HG03571 (cell line): ENCODE measurements around the gene CCDC6.

Experiments used
- ATAC-seq: cut with Tn5 transposase; IDR thresholded peaks from one replicate; pipeline ENCODE4 v1.9.1; 2021; ENCODE audit not compliant: unreplicated experiment

CCDC6 gene

DNA sequence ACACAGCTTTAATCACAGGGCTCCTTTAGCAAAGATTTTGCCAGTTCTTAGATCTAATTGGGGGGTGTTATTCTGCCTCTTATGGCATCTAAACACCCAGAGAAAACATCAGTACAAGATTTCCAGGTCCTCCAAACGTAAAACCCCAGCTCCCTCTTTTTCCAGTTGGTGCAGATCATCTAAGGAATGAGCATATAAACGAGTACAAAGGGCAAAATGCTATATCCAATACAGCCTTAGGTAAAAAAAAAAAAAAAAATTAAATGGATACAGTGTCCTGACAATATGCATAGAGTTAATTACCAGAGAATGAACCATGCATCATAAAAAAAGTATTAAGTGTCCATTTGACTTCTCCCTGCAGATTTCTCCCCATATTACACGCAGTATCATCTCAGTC, 50.3 kb downstream of the CCDC6 start:
- no peak for ATAC-seq

DNA sequence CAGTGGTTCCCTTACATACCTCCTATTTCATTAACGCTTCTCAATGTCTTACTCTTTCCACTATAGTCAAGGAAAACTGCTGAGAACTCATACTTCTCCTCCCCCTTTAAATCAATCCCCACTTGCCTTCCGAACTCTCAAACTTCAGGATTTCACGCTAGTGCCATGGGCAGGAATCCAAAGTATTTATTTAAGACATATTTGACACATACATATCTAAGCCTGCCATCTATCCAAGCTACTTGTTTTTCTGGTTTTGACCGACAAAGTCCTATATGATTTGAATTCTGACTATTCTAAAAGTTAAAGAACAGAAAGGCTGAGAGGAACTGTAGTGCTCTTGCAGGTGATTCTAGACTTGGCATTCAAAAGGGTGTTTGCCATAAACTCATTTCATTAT, 51.8 kb downstream of the CCDC6 start:
- no peak for ATAC-seq

DNA sequence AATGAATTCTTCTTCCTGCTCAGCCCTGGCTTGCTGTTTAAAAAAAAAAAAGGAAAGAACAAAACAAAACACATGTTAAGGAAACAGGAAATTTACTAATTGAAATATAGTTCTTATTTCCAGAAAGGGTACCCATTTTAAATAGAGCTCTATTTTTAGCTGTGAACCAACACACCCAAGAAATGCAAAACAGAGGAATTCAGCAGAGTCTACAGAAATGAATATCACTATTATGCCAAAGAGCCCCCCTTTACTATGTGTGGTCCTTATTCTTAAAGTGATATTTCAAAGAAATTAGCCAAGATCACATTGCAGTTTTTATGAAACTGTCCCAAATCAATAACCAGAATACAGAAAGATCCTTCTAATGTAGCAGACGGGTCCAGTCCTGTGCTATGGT, 53.7 kb downstream of the CCDC6 start:
- ATAC-seq = no peak

DNA sequence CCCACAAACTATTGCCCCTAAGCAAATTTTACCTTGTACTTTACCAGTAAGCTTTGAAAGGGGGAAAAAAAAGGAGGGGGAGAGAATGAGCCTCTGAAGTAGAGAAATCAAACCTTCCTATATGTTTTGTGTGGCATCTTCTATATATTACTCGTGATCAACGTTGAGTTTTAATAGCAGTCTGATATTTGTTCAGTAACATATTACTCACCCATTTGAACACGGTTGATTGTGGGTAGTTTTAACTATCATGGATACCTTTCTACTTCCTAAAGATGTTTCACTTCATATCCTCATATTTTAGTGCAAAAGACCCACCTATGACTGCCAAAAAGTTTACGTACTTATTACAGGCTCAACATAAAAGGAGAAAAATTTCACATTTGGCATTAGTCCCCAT, 54.5 kb downstream of the CCDC6 start:
- ATAC-seq = no peak

DNA sequence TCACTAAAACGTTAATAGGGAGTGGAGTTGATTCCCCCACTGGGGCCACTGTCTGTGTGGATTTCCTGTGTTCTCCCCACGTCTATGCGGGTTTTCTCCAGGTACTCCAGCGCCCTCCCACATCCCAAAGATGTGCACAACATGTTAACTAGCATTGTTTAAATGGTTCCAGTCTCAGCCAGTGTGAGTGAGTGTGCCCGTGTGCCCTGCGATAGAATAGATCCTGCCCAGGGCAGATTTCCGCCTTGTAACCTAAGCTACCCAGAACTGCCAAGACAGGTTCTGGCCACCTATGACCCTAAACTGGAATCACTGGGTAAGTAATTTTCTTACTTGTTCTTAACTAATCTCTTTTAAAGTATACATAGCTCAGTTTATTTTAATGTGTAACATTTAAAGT, 58.5 kb downstream of the CCDC6 start:
- no peak for ATAC-seq

DNA sequence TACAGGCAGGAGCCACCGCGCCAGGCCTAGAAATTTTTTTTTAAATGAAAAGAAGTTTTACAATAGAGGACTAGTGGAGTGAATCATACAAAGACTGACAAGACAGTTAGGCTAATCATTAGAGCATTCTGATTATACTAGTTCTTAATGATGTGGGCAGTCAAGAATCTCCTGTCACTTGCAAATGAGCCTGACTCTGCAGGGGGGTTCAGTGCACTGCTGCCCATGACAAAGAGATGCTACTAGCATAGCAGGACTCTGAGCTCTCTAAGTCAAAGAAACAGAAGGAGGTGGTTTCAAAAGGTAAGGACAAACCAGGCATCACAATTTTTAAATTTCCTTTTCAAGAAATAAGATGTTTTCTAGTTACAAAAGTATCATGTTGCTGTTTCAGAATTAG, 59.0 kb downstream of the CCDC6 start:
- ATAC-seq = no peak

DNA sequence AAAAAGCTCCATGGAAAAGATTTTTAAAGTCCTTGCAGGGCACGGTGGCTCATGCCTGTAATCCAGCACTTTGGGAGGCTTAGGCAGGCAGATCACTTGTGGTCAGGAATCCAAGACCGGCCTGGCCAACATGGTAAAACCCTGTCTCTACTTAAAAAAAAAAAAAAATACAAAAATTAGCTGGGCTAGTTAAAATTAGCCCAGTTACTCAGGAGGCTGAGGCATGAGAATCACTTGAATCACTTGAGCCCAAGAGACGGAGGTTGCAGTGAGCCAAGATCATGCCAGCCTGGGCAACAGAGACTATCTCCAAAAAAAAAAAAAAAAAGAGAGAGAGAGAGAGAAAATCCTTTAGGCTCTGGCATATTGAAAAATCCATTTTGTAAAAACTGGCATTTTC, 61.9 kb downstream of the CCDC6 start:
- ATAC-seq = no peak

DNA sequence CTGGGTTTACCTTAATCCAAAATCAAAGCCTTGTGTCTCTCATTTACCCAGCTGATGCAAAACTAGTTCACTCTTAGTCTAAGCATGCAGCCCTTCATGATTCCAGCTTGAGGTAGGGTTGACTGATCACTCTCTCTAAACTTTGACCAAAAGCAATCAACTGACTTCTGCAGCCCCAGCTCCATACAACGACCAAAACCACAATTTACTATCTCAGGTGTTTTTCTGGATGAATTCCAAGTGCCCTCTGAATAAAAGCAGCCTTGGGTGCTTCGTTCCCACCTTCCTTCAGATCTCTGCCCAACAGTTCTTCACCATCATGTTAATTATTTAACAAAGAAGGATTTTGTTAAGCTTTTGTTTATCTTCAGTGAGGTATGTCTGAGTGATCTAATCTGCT, 62.6 kb downstream of the CCDC6 start:
- no peak for ATAC-seq

DNA sequence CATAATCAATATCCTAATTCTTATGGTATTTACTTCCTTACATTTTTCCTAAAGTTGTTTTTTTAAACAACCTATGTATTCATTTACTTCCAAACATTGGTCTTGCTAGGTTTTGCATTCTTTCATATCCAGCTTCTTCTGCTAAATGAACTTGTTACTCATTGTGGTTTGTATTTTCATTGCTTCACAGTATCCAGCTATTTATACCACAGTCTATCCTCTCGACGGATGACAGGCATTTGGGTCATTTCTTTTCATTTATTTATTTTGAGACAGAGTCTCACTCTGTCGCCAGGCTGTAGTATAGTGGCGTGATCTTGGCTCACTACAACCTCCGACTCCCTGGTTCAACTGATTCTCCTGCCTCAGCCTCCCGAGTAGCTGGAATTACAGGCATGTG, 66.8 kb downstream of the CCDC6 start:
- no peak for ATAC-seq

DNA sequence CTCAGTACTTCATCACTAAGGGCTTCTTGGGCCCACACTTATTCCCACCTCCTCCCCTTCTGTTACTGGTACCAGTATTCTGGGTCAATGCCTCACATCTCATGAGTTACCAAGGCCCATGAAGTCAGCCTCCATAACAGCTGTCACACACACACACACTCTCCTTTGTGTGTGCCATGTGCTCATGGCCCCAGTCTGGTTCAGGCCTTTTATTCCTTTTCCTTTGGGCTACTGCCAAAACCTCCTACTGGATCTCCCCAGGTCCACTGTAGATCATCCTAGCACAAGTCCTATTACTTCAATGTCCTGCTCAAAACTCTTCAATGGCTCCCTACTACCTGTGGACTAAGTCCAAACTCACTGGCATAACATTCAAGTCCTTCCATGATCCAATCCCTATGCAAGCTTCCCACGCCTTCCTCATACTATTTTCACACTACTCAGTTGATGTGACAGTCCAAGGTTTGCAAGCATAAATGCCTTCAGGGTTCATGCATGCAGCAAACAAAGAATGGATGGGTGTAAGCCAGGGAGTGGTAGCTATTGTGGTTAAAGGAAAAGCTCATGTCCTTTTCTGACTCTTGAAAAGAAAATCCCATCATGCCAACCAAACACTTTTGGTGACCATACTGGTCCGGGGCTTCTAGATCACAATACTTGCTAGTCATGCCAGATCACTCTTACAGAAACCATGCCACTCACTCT, 68.1 kb downstream of the CCDC6 start:
- ATAC-seq = no peak

DNA sequence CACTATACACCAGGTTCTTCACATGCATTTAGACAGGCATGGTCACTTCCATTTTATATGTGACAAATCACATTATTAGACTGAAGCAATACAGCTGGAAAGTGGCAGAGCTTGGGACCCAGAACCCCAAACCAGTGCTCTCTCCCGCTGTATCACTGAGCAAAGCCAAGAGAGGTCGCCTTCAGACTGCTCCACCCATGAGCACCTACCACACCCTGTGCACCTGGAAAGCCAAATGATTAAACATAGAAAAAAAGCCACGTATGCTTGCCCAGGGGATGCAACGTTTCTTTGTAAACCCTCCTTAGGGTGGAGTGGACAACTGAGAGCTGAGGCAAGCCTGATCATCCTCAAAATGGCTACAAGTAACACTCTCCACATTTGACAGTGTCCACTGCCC, 72.5 kb downstream of the CCDC6 start:
- no peak for ATAC-seq

DNA sequence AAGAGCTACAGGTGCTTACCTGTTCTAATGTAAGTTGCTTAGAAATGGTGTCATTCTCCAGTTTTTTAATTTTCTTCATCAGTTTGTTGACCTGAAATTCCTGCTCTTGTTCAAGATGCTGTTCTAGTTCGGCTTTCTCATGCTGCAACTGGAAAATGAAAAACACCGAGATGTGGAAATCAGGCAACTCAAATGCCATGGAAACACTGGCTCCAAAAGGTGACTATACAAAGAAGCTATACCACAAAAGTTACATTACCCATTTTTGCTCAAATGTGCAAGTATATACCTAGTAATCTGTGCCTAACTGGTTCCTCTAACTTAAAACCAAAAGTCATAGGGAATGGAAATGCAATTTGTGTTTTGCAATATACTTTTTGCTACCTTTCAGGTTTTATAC, 73.8 kb downstream of the CCDC6 start:
- ATAC-seq = no peak

DNA sequence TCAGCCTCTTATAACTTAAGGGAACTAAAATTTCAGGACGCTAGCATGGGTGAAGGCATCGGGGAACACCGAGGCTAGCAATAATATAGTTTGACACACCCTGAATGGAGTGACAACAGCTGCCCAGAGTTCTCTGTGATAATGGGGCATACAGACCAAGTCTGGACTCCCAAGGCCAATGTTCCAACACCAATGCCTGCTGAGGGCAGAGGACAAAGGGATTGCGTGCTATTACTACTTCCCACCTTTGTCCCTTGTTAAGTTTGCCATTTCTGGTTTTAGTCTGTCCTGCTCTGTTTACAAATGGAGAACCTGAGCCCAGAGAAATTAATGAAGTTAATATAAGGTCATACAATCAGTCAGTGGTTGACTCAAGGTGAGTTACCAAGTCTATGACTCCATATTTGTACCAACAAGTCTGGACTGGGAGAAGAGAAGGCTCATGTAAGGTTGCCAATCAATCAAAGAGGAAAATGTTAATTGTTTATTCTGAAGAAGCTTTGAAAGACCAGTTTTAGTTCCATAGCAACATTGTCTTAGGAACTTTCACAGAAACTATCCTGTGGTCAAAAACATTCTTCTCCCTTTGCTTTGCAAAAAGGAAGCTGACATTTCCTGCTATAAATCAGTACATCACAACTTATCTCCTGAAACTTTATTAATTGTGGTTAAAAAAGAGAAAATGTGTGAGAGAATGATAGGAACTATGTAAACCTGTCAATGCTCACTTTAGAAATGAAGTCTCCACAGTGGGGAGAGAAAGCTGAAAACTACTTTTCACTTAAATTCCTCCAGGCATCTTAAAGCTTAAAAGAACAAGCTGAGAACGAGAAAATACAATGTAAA, 74.5 kb downstream of the CCDC6 start:
- no peak for ATAC-seq

DNA sequence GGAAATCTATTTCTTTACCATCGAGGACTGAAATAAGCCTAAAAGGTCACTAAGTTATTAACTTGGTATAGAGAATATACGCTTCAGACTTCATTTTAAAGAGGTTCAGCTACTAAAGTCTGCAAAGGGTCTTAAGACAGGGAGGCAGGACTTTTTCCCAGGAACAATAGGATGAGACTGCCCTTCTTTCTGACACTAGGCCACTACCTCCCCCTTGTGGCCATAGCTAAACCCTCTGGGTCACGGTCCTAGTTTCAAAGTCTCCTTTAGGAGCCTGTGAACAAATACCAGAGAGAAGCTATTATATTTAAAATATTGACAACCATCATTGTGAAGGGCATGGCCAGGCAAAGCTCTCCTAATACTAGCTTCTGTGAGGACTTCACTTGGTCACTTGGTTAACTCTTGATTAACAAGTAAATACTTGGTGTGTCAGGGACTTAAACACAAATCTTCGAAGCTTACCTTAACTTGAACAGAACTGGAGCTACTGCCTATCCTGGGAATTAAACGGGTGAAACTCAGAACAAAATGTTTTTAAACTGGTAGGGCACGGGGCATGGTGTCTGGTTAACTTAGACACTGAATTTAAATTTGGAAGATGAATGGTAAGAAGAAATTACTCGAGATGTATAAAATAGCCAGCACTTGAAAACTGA, 75.6 kb downstream of the CCDC6 start:
- no peak for ATAC-seq

DNA sequence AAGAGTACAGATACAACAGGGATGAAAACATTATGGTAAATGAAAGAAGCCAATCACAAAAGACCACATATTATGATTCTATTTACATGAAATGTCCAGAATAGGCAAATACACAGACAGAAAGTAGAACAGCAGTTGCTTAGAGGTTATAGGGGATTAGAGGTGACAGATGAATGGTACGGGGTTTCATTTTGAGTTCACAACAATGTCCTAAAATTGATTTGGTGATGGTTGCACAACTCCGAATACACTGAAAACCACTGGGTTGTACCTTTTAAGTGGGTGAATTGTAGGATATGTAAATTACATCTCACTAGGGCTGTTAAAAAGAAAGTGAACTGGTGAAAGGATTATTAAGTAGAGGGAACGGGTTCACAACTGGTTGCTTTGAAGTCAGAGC, 76.8 kb downstream of the CCDC6 start:
- ATAC-seq = peak; percentile 74

DNA sequence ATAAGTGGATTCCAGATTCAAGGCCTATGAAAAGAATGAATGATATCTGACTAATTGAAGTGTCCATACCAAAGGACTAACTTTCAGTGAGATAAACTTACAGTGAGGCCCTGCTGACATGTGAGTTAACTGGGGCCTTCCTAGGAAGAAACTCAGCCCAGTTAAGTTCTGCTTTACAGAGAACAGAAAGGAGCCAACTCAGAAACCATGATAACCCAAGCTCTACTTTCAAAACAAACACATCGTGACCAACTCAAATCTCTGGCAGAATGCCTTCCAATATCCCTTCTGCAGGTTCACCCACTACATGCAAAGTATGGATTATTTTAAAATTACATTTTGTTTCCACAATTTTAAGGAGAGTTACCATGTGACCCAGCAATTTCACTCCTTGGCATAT, 77.3 kb downstream of the CCDC6 start:
- no peak for ATAC-seq

DNA sequence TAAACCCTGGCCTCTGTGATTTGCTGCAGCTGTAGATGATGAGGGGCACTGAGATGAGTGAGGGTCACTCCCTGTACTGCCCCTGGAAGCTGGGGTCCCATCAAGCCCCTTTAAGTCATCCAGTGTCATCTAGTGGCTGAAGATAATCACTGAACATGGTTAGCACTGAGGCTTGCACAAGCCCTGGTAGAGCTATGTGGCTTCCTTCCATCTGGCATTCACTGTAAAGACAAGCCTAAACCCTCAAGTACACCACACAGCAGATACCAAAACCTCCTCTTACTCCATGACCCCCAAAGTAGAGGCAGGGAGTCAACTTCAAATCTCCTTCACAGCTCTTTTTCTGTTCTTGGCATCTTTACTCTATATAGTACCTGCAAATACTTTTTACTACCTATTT, 80.4 kb downstream of the CCDC6 start:
- no peak for ATAC-seq

DNA sequence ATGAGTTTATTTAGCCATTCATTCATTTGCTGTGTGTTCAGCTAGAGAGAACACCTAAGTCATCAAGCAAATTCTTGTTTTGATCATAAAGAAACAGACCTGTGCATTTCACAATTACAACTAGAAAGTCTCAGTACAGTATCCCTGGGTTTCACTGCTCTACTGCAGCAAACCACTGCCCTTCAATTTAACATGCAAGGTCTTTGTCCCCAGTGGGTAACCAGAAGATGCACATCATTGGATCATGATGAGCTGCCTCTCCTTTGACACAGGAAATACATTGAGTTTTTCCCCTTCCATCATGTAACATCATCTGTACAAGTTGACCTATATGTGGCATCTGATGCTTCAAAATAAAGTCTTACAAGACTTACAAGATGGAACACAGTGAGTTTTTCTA, 82.6 kb downstream of the CCDC6 start:
- no peak for ATAC-seq

DNA sequence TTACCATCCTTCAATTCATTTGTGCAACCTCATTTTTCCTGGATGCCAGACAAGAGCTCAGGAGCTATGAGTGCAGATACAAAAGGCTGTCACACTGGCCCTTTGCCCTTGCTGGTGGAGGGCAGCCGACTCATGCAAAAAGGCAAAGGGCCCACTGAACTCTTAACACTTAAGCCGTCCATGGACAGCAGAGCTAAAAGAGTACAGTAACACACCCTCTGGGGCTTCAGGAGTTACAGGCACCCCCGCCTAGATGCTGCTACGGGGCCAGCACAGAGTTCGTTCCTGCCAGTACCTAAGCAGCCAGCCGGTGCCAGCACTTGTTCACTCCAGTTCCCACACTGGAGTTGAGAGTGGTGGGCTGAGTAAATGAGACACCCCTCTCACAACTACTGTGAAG, 83.2 kb downstream of the CCDC6 start:
- no peak for ATAC-seq

DNA sequence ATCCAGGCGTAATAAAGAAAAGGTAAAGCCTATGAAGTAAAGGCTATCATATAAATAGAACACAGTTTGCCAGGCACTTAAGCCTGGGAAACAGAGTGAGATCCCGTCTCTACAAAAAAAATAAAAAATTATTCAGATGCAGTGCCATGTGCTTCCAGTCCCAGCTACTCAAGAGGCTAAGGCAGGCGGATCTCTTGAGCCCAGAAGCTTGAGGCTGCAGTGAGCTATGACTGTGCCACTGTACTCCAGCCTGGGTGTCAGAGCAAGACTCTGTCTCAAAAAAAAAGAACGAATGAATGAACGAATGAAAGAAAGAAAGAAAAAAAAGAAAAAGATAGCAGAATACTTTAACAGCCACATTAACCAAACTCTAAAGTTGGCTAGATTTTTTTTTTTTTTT, 85.9 kb downstream of the CCDC6 start:
- ATAC-seq = no peak

DNA sequence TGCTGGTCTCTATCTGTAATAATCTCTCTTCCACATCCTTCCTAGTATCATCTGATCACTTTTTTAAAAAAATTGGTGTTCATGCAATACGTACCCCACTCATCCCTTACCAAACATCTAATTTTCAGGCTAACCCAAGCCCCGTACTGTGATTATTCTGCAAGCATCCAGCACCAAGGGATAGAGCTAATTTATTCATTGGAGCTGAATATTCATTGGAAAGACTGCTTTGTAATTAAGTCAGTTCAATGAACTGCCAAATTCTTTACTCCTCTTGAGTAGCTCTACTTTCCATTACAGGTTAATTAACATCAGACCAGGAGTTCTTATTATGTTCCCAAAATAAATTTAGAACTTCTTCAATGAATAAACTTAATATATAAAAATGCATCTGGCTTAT, 86.7 kb downstream of the CCDC6 start:
- no peak for ATAC-seq

DNA sequence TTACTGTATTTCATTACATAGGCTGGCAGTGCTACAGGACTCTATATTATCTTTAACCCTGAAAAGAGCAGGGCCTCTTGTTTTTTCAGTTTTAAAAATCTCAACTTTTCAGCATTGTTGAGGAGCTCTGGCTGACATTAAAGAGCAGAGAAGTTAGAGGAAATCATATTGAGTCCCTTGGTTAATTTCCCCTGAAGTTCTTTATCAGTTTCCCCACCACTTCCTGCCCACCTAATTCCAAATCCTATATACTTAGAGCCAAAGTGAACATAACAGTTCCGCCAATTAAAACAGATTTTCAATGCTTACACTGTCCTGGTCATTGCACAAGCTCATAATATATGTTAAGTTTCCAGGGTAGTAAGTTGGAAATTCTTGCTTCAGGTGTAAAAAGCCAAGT, 87.1 kb downstream of the CCDC6 start:
- ATAC-seq = no peak
